GM23338 (cell line): ENCODE results near the gene NCKAP5. TPM values are rescaled to one million over a fixed set of nuclear protein-coding genes. Genes with fewer than 3 reads are reported as not detected.

Experiments used
- ATAC-seq: fragments of 200-7000 bp; cut with Tn5 transposase; 3 replicates; pipeline ENCODE4 v1.9.1; 2020
- DNase-seq: peaks from one replicate; pipeline ENCODE4 v3.0.0-alpha.2; 2015; ENCODE audit warnings: low spot score
- H2AFZ ChIP-seq: fragments of 200-600 bp; sonication (generic); 2 replicates; pipeline ENCODE4 v1.8.0; 2016; ENCODE audit warnings: antibody characterized with exemption, mild to moderate bottlenecking, moderate library complexity
- H3F3A ChIP-seq: fragments of 200-600 bp; sonication (generic); replicated peaks from 2 replicates; pipeline ENCODE4 v1.8.0; 2017; ENCODE audit warnings: antibody characterized with exemption, mixed run types, low read depth
- H3K27ac ChIP-seq: fragments of 200-600 bp; sonication (generic); 2 replicates; pipeline ENCODE4 v1.6.1; 2016; ENCODE audit warnings: low read depth
- H3K27me3 ChIP-seq: fragments of 200-600 bp; sonication (generic); 2 replicates; pipeline ENCODE4 v1.8.0; 2016; ENCODE audit warnings: mild to moderate bottlenecking, mixed run types, moderate library complexity; ENCODE audit not compliant: insufficient read depth
- H3K36me3 ChIP-seq: fragments of 200-600 bp; sonication (generic); 2 replicates; pipeline ENCODE4 v1.8.0; 2016; ENCODE audit warnings: mild to moderate bottlenecking; ENCODE audit not compliant: insufficient read depth
- H3K4me1 ChIP-seq: fragments of 200-600 bp; sonication (generic); 2 replicates; pipeline ENCODE4 v1.8.0; 2016; ENCODE audit warnings: mild to moderate bottlenecking, moderate library complexity; ENCODE audit not compliant: insufficient read depth
- H3K4me2 ChIP-seq: fragments of 200-600 bp; sonication (generic); 2 replicates; pipeline ENCODE4 v1.7.1; 2017; ENCODE audit warnings: mixed run types
- H3K4me3 ChIP-seq: fragments of 200-600 bp; sonication (generic); 2 replicates; pipeline ENCODE4 v1.6.1; 2016; ENCODE audit warnings: mixed run types
- H3K79me2 ChIP-seq: fragments of 200-600 bp; sonication (generic); replicated peaks from 2 replicates; pipeline ENCODE4 v1.8.0; 2017; ENCODE audit warnings: mild to moderate bottlenecking; ENCODE audit not compliant: insufficient read depth
- H3K9me2 ChIP-seq: fragments of 200-600 bp; sonication (generic); 2 replicates; pipeline ENCODE4 v1.8.0; 2017; ENCODE audit not compliant: insufficient read depth
- H4K20me1 ChIP-seq: fragments of 200-600 bp; sonication (generic); replicated peaks from 2 replicates; pipeline ENCODE4 v1.8.0; 2017; ENCODE audit warnings: mild to moderate bottlenecking; ENCODE audit not compliant: insufficient read depth
- H3K27ac Mint-ChIP-seq: 2 replicates; pipeline ENCODE4 v1.8.0; 2020; ENCODE audit warnings: inconsistent platforms, mild to moderate bottlenecking, moderate library complexity, mixed read lengths
- H3K27me3 Mint-ChIP-seq: 3 replicates; pipeline ENCODE4 v1.8.0; 2022; ENCODE audit warnings: low read depth, mild to moderate bottlenecking, moderate library complexity, mixed read lengths, inconsistent platforms; ENCODE audit not compliant: insufficient read depth, poor library complexity
- H3K36me3 Mint-ChIP-seq: 3 replicates; pipeline ENCODE4 v1.8.0; 2021; ENCODE audit warnings: low read depth, mild to moderate bottlenecking, inconsistent platforms, moderate library complexity, mixed read lengths
- H3K4me1 Mint-ChIP-seq: 3 replicates; pipeline ENCODE4 v1.8.0; 2020; ENCODE audit warnings: mild to moderate bottlenecking, inconsistent platforms, mixed read lengths
- H3K4me3 Mint-ChIP-seq: 3 replicates; pipeline ENCODE4 v1.8.0; 2021; ENCODE audit warnings: moderate library complexity, mild to moderate bottlenecking, inconsistent platforms, mixed read lengths
- H3K9me3 Mint-ChIP-seq: 3 replicates; pipeline ENCODE4 v1.8.0; 2020; ENCODE audit warnings: moderate library complexity, mild to moderate bottlenecking, inconsistent platforms, mixed read lengths
- CREB1 ChIP-seq: fragments of 250-450 bp; sonication (Bioruptor Pico); IDR thresholded peaks from 2 replicates; pipeline ENCODE4 v1.5.0; 2020; ENCODE audit warnings: low read depth, mild to moderate bottlenecking, moderate library complexity
- CTCF ChIP-seq, 2 experiments: fragments of 200-600 bp in 1 of 2; sonication (generic) in 1 of 2; conservative IDR thresholded peaks; 2 replicates each; pipeline versions ENCODE4 v1.5.1 to v1.6.1; 2016 to 2017; ENCODE audit warnings: antibody characterized with exemption in 2 of 2, low read depth in 2 of 2, mild to moderate bottlenecking in 2 of 2, moderate library complexity in 1 of 2
- EZH2 ChIP-seq: fragments of 200-600 bp; sonication (generic); IDR thresholded peaks from one replicate; pipeline ENCODE4 v1.8.0; 2017; ENCODE audit warnings: antibody characterized with exemption, mild to moderate bottlenecking, low read depth; ENCODE audit not compliant: unreplicated experiment
- EZH2phosphoT487 ChIP-seq: fragments of 200-600 bp; sonication (generic); IDR thresholded peaks from one replicate; pipeline ENCODE4 v1.8.1; 2018; ENCODE audit warnings: antibody characterized with exemption; ENCODE audit not compliant: unreplicated experiment
- JUNB ChIP-seq: IDR thresholded peaks from one replicate; pipeline ENCODE4 v1.6.1; 2016; ENCODE audit warnings: antibody characterized with exemption; ENCODE audit not compliant: unreplicated experiment
- NANOG ChIP-seq: IDR thresholded peaks from 2 replicates; pipeline ENCODE4 v1.6.1; 2016; ENCODE audit warnings: antibody characterized with exemption, borderline replicate concordance
- POLR2AphosphoS5 ChIP-seq: IDR thresholded peaks from 2 replicates; pipeline ENCODE4 v1.6.1; 2016; ENCODE audit warnings: antibody characterized with exemption, low read depth
- STAT1 ChIP-seq: IDR thresholded peaks from one replicate; pipeline ENCODE4 v1.6.1; 2016; ENCODE audit warnings: antibody characterized with exemption; ENCODE audit not compliant: unreplicated experiment
- ZNF114 ChIP-seq: fragments of 250-450 bp; sonication (Bioruptor Pico); IDR thresholded peaks from 2 replicates; pipeline ENCODE4 v1.5.0; 2020; ENCODE audit warnings: mild to moderate bottlenecking, moderate library complexity
- ZNF331 ChIP-seq: fragments of 250-450 bp; sonication (Bioruptor Pico); IDR thresholded peaks from 2 replicates; pipeline ENCODE4 v1.5.0; 2020; ENCODE audit warnings: low read depth, mild to moderate bottlenecking, moderate library complexity
- ZNF462 ChIP-seq: fragments of 250-450 bp; sonication (Bioruptor Pico); IDR thresholded peaks from 2 replicates; pipeline ENCODE4 v1.5.0; 2020; ENCODE audit warnings: mild to moderate bottlenecking, moderate library complexity
- polyA plus RNA-seq: library from polyadenylated mRNA; unstranded; fragments of >200 nt; fragmentation: Nextera tagmentation; extraction: Ambion mirVana; gene quantifications from 2 replicates; pipeline ENCODE4 v1.2.1, GENCODE V29; 2016
- total RNA-seq: library from RNA; depleted of rRNA; stranded (reverse); fragments of >200 nt; shearing (Covaris generic); gene quantifications from 2 replicates; pipeline ENCODE4 v1.2.3, GENCODE V29; 2014
- TF ChIP-seq, protein P1 (sequence below): IDR thresholded peaks from 2 replicates; pipeline ENCODE4 v1.6.1; 2016; ENCODE audit warnings: antibody characterized with exemption
- TF ChIP-seq, protein P2 (sequence below): IDR thresholded peaks from one replicate; pipeline ENCODE4 v1.6.1; 2018; ENCODE audit warnings: antibody characterized with exemption; ENCODE audit not compliant: unreplicated experiment

Gene NCKAP5
- total and polyA plus RNA-seq, 2 experiments from 2014 or later, result 0.34 to 0.73 TPM

GRCh38 chr2:133315280-133315679 lies 253.0 kb downstream of the NCKAP5 start:
- peaks cover 9% of the 10 kb centered on the region; the same call in 2 of the 3 replicates for H3K4me1 Mint-ChIP-seq
- no peak overlapping the region for H2AFZ ChIP-seq
- H3F3A ChIP-seq, result no peaks in the 10 kb centered on the region
- H3K4me1 ChIP-seq, result no peaks in the 10 kb centered on the region
- H4K20me1 ChIP-seq, result no peaks in the 10 kb centered on the region
- TF ChIP-seq EZH2phosphoT487, result no peak
- TF ChIP-seq EZH2, result no peak
- TF ChIP-seq CREB1 (CRISPR knock-in tag), result no peak
- TF ChIP-seq STAT1, result no peak
- TF ChIP-seq JUNB, result no peak
- TF ChIP-seq, protein P1, sequence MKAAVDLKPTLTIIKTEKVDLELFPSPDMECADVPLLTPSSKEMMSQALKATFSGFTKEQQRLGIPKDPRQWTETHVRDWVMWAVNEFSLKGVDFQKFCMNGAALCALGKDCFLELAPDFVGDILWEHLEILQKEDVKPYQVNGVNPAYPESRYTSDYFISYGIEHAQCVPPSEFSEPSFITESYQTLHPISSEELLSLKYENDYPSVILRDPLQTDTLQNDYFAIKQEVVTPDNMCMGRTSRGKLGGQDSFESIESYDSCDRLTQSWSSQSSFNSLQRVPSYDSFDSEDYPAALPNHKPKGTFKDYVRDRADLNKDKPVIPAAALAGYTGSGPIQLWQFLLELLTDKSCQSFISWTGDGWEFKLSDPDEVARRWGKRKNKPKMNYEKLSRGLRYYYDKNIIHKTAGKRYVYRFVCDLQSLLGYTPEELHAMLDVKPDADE, result no peak
- TF ChIP-seq POLR2AphosphoS5, result no peak
- TF ChIP-seq CTCF (conservative IDR thresholded peaks at IDR 0.05; ENCODE audit: low read depth in 2 of 2), result no peak
- TF ChIP-seq ZNF114 (CRISPR knock-in tag), result no peak
- TF ChIP-seq ZNF462 (CRISPR knock-in tag), result no peak
- TF ChIP-seq, protein P2, sequence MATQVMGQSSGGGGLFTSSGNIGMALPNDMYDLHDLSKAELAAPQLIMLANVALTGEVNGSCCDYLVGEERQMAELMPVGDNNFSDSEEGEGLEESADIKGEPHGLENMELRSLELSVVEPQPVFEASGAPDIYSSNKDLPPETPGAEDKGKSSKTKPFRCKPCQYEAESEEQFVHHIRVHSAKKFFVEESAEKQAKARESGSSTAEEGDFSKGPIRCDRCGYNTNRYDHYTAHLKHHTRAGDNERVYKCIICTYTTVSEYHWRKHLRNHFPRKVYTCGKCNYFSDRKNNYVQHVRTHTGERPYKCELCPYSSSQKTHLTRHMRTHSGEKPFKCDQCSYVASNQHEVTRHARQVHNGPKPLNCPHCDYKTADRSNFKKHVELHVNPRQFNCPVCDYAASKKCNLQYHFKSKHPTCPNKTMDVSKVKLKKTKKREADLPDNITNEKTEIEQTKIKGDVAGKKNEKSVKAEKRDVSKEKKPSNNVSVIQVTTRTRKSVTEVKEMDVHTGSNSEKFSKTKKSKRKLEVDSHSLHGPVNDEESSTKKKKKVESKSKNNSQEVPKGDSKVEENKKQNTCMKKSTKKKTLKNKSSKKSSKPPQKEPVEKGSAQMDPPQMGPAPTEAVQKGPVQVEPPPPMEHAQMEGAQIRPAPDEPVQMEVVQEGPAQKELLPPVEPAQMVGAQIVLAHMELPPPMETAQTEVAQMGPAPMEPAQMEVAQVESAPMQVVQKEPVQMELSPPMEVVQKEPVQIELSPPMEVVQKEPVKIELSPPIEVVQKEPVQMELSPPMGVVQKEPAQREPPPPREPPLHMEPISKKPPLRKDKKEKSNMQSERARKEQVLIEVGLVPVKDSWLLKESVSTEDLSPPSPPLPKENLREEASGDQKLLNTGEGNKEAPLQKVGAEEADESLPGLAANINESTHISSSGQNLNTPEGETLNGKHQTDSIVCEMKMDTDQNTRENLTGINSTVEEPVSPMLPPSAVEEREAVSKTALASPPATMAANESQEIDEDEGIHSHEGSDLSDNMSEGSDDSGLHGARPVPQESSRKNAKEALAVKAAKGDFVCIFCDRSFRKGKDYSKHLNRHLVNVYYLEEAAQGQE, result no peak
- no peak for TF ChIP-seq NANOG
- no peak for TF ChIP-seq ZNF331
- H3K27me3 ChIP-seq, result no peaks in the 10 kb centered on the region
- H3K27ac ChIP-seq, result no peak overlapping the region
- no peaks in the 10 kb centered on the region for H3K79me2 ChIP-seq
- no peak overlapping the region for H3K4me3 Mint-ChIP-seq
- H3K27ac Mint-ChIP-seq, result no peak overlapping the region
- H3K9me3 Mint-ChIP-seq, result peaks cover 3% of the 10 kb centered on the region; the same call in 2 of the 3 replicates
- H3K4me3 ChIP-seq, result no peak overlapping the region
- H3K9me2 ChIP-seq, result peaks cover 22% of the 10 kb centered on the region
- DNase-seq (no peak), ATAC-seq (no peak)
- no peak overlapping the region for H3K4me2 ChIP-seq
- H3K36me3 Mint-ChIP-seq, result no peaks in the 10 kb centered on the region
- H3K27me3 Mint-ChIP-seq, result no peaks in the 10 kb centered on the region
- H3K36me3 ChIP-seq, result no peaks in the 10 kb centered on the region
